H1 (cell line): ENCODE data around the gene RUNX1. TPM values are rescaled to one million over a fixed set of nuclear protein-coding genes. Genes with fewer than 3 reads are reported as not detected.

Source experiments
- CTCF ChIA-PET: fragments of 300-600 bp; sonication (Branson Sonifier 250); formaldehyde crosslinking; loops from one replicate; lab custom pipeline; 2021; ENCODE audit not compliant: partially characterized antibody; lab: Charles Lee
- POLR2A ChIA-PET: fragments of 300-600 bp; sonication (Branson Sonifier 250); formaldehyde crosslinking; loops from one replicate; lab custom pipeline; 2021; ENCODE audit warnings: inconsistent platforms; ENCODE audit not compliant: partially characterized antibody; lab: Charles Lee
- DNase-seq, 2 experiments: peaks; one replicate each; pipeline versions ENCODE4 v3.0.0 to v3.0.0-alpha.2; 2010 to 2022; ENCODE audit warnings: low spot score in 2 of 2, low read depth in 1 of 2, mixed read lengths in 1 of 2
- FAIRE-seq: peaks from 2 replicates; lab custom pipeline; 2011; peaks lifted over from hg19 to GRCh38; lab: Jason Lieb, UNC
- H2AFZ ChIP-seq: 2 replicates; pipeline ENCODE4 v1.8.1; 2012; ENCODE audit warnings: low read length, inconsistent platforms
- H2AK5ac ChIP-seq: 2 replicates; pipeline ENCODE4 v1.6.1; 2013; ENCODE audit warnings: low read depth, low read length
- H2BK120ac ChIP-seq: replicated peaks from 2 replicates; pipeline ENCODE3; 2013; ENCODE audit warnings: low read depth, low read length, inconsistent platforms
- H2BK12ac ChIP-seq: 2 replicates; pipeline ENCODE4 v1.6.1; 2013; ENCODE audit warnings: low read depth, low read length
- H2BK15ac ChIP-seq: 2 replicates; pipeline ENCODE4 v1.6.1; 2013; ENCODE audit warnings: low read length
- H2BK20ac ChIP-seq: 2 replicates; pipeline ENCODE4 v1.6.1; 2013; ENCODE audit warnings: low read length
- H2BK5ac ChIP-seq: 2 replicates; pipeline ENCODE4 v1.6.1; 2013; ENCODE audit warnings: low read depth, low read length
- H3K14ac ChIP-seq: 2 replicates; pipeline ENCODE4 v1.6.1; 2013; ENCODE audit warnings: inconsistent platforms; ENCODE audit not compliant: insufficient read length
- H3K18ac ChIP-seq: 2 replicates; pipeline ENCODE4 v1.6.1; 2013; ENCODE audit warnings: low read length; ENCODE audit errors: extremely low read depth
- H3K23ac ChIP-seq: 2 replicates; pipeline ENCODE4 v1.6.1; 2013; ENCODE audit warnings: inconsistent platforms; ENCODE audit not compliant: insufficient read length
- H3K23me2 ChIP-seq: 2 replicates; pipeline ENCODE4 v1.6.1; 2013; ENCODE audit warnings: low read depth, low read length
- H3K27ac ChIP-seq: 2 replicates; pipeline ENCODE4 v1.6.1; 2011; ENCODE audit warnings: low read depth, low read length, inconsistent platforms
- H3K27me3 ChIP-seq, 4 experiments: replicated peaks in 1 of 4; 1 replicate in 1 of 4; 2 replicates in 3 of 4; pipeline versions ENCODE4 v1.6.1 to v1.8.1; 2011 to 2013; ENCODE audit warnings: low read length in 3 of 4, mild to moderate bottlenecking in 3 of 4, inconsistent platforms in 2 of 4, mixed read lengths in 2 of 4, moderate library complexity in 1 of 4; ENCODE audit not compliant: control insufficient read depth in 3 of 4, insufficient read depth in 3 of 4; ENCODE audit errors: extremely low read depth in 1 of 4
- H3K36me3 ChIP-seq, 4 experiments: 2 replicates each; pipeline versions ENCODE4 v1.6.1 to v1.8.1; 2011 to 2013; ENCODE audit warnings: mild to moderate bottlenecking in 4 of 4, low read length in 3 of 4, moderate library complexity in 2 of 4, control low read depth in 1 of 4, inconsistent platforms in 1 of 4; ENCODE audit not compliant: insufficient read depth in 4 of 4, control insufficient read depth in 2 of 4
- H3K4ac ChIP-seq: replicated peaks from 2 replicates; pipeline ENCODE3; 2013; ENCODE audit warnings: low read length, low read depth, mixed read lengths, inconsistent platforms; ENCODE audit not compliant: insufficient read length
- H3K4me1 ChIP-seq, 4 experiments: replicated peaks in 1 of 4; 1 replicate in 1 of 4; 2 replicates in 3 of 4; pipeline versions ENCODE4 v1.6.1 to v1.8.1; 2011 to 2013; ENCODE audit warnings: low read length in 3 of 4, inconsistent platforms in 2 of 4, mixed read lengths in 1 of 4; ENCODE audit not compliant: insufficient read depth in 4 of 4, control insufficient read depth in 3 of 4
- H3K4me2 ChIP-seq, 2 experiments: 2 replicates each; pipeline versions ENCODE4 v1.6.1 to v1.8.1; 2011 to 2013; ENCODE audit warnings: low read depth in 2 of 2, low read length in 2 of 2, control low read depth in 1 of 2, inconsistent platforms in 1 of 2, mild to moderate bottlenecking in 1 of 2; ENCODE audit not compliant: insufficient read depth in 1 of 2
- H3K4me3 ChIP-seq, 4 experiments: fragments of 200-600, 300-600 bp in 1 of 4; sonication (generic), shearing (Covaris generic), sonication (Bioruptor Twin) in 1 of 4; 2 replicates each; pipeline versions ENCODE4 v1.5.1 to v1.8.1; 2011 to 2016; ENCODE audit warnings: low read length in 4 of 4, low read depth in 3 of 4, control low read depth in 2 of 4, inconsistent platforms in 2 of 4, mild to moderate bottlenecking in 2 of 4, mixed read lengths in 1 of 4, moderate library complexity in 1 of 4; ENCODE audit not compliant: insufficient read depth in 2 of 4; ENCODE audit errors: extremely low read depth in 1 of 4
- H3K56ac ChIP-seq: replicated peaks from 2 replicates; pipeline ENCODE3; 2013; ENCODE audit warnings: low read depth, mild to moderate bottlenecking, mixed read lengths, low read length, inconsistent platforms; ENCODE audit not compliant: insufficient read length
- H3K79me1 ChIP-seq: 2 replicates; pipeline ENCODE4 v1.6.1; 2013; ENCODE audit warnings: low read depth, low read length, control low read depth
- H3K79me2 ChIP-seq, 2 experiments: 2 replicates each; pipeline versions ENCODE4 v1.6.1 to v1.8.1; 2012 to 2013; ENCODE audit warnings: low read length in 2 of 2, mild to moderate bottlenecking in 2 of 2, inconsistent platforms in 1 of 2; ENCODE audit not compliant: insufficient read depth in 2 of 2, control insufficient read depth in 1 of 2
- H3K9ac ChIP-seq, 4 experiments: replicated peaks in 1 of 4; 1 replicate in 1 of 4; 2 replicates in 3 of 4; pipeline versions ENCODE4 v1.6.1 to v1.8.1; 2011 to 2013; ENCODE audit warnings: low read depth in 3 of 4, low read length in 3 of 4, control low read depth in 2 of 4, mild to moderate bottlenecking in 2 of 4, moderate library complexity in 2 of 4, inconsistent platforms in 1 of 4; ENCODE audit errors: extremely low read depth in 1 of 4
- H3K9me3 ChIP-seq, 2 experiments: 2 replicates each; pipeline versions ENCODE4 v1.6.1 to v1.8.1; 2012 to 2013; ENCODE audit warnings: mild to moderate bottlenecking in 2 of 2, moderate library complexity in 2 of 2, control low read depth in 1 of 2, inconsistent platforms in 1 of 2, low read depth in 1 of 2, low read length in 1 of 2, mixed read lengths in 1 of 2; ENCODE audit not compliant: insufficient read depth in 2 of 2
- H4K20me1 ChIP-seq, 2 experiments: replicated peaks in 1 of 2; 2 replicates each; pipeline versions ENCODE3 to v1.8.1; 2011 to 2013; ENCODE audit warnings: inconsistent platforms in 2 of 2, low read length in 2 of 2, mild to moderate bottlenecking in 1 of 2; ENCODE audit not compliant: insufficient read depth in 2 of 2, control insufficient read depth in 1 of 2
- H4K5ac ChIP-seq: 2 replicates; pipeline ENCODE4 v1.6.1; 2013; ENCODE audit warnings: low read length, low read depth, mixed read lengths, inconsistent platforms; ENCODE audit not compliant: insufficient read length
- H4K8ac ChIP-seq: 2 replicates; pipeline ENCODE4 v1.8.0; 2013; ENCODE audit warnings: mild to moderate bottlenecking, moderate library complexity, low read length, inconsistent platforms; ENCODE audit not compliant: insufficient read depth; ENCODE audit errors: extremely low read depth
- H4K91ac ChIP-seq: replicated peaks from 2 replicates; pipeline ENCODE3; 2013; ENCODE audit warnings: low read length, mixed read lengths, inconsistent platforms; ENCODE audit not compliant: insufficient read length
- ASH2L ChIP-seq: fragments of 200-600, 300-600 bp; sonication (generic); IDR thresholded peaks from one replicate; pipeline ENCODE4 v1.7.1; 2017; ENCODE audit warnings: low read length
- CTBP2 ChIP-seq: IDR thresholded peaks from 2 replicates; pipeline ENCODE4 v1.7.0; 2011; ENCODE audit warnings: borderline replicate concordance, mild to moderate bottlenecking, moderate library complexity, mixed read lengths, low read length; ENCODE audit not compliant: insufficient read depth, insufficient read length
- CTCF ChIP-seq, 3 experiments: IDR thresholded peaks; 1 replicate in 2 of 3; 2 replicates in 1 of 3; pipeline versions ENCODE4 v1.5.1 to v1.6.1; 2011; ENCODE audit warnings: low read length in 3 of 3, mild to moderate bottlenecking in 3 of 3, inconsistent platforms in 2 of 3, low read depth in 1 of 3, moderate library complexity in 1 of 3; ENCODE audit not compliant: insufficient read depth in 1 of 3; ENCODE audit errors: control extremely low read depth in 1 of 3
- EZH2 ChIP-seq: fragments of 200-600 bp; sonication (generic); IDR thresholded peaks from 2 replicates; pipeline ENCODE4 v1.7.1; 2012; ENCODE audit warnings: low read depth, mild to moderate bottlenecking, moderate library complexity, low read length, inconsistent platforms; ENCODE audit not compliant: severe bottlenecking
- GABPA ChIP-seq: IDR thresholded peaks from 2 replicates; pipeline ENCODE4 v1.6.1; 2011; ENCODE audit warnings: mild to moderate bottlenecking, low read length, moderate library complexity, borderline replicate concordance; ENCODE audit not compliant: insufficient read depth
- HDAC2 ChIP-seq, 2 experiments: fragments of 300-600 bp in 1 of 2; sonication (generic) in 1 of 2; IDR thresholded peaks; 2 replicates each; pipeline ENCODE4 v1.6.1; 2011 to 2012; ENCODE audit warnings: low read depth in 2 of 2, low read length in 2 of 2, mild to moderate bottlenecking in 2 of 2, moderate library complexity in 2 of 2, borderline replicate concordance in 1 of 2, inconsistent platforms in 1 of 2
- KDM1A ChIP-seq: fragments of 200-600, 300-600 bp; sonication (generic); IDR thresholded peaks from 2 replicates; pipeline ENCODE4 v1.7.1; 2016; ENCODE audit warnings: mild to moderate bottlenecking, low read length, borderline replicate concordance
- RNF2 ChIP-seq: fragments of 200-900, 300-1000 bp; sonication (generic); IDR thresholded peaks from 2 replicates; pipeline ENCODE4 v1.7.1; 2016; ENCODE audit warnings: borderline replicate concordance, low read depth, mild to moderate bottlenecking, antibody characterized with exemption, low read length; ENCODE audit not compliant: poor library complexity, severe bottlenecking; ENCODE audit errors: missing control alignments
- SIX5 ChIP-seq: IDR thresholded peaks from 2 replicates; pipeline ENCODE4 v1.6.1; 2011; ENCODE audit warnings: mild to moderate bottlenecking, low read depth, low read length
- WGBS, 2 experiments: shearing (Covaris generic) in 1 of 2; methylation state at CpG; one replicate each; pipeline versions ENCODE4 v1.1.6 to v1.1.7; 2013 to 2015; ENCODE audit warnings: low lambda C conversion rate in 2 of 2, mixed read lengths in 2 of 2, inconsistent platforms in 1 of 2, low coverage in 1 of 2, missing lambda C conversion rate in 1 of 2; ENCODE audit not compliant: insufficient replicate concordance in 2 of 2, insufficient coverage in 1 of 2, insufficient read length in 1 of 2; ENCODE audit errors: extremely low coverage in 1 of 2, missing lambda C conversion rate in 1 of 2; 5-methylcytosine and 5-hydroxymethylcytosine counted together
- polyA plus RNA-seq, 7 experiments: library from polyadenylated mRNA; depleted of rRNA in 3 of 7; stranded (reverse) in 5 of 7; unstranded in 2 of 7; fragments of >200 nt in 5 of 7; fragments of 200-250 nt in 2 of 7; gene quantifications; 1 replicate in 5 of 7; 2 replicates in 1 of 7; 4 replicates in 1 of 7; pipeline versions ENCODE4 v1.2.1 to v1.2.3, GENCODE V29; 2011 to 2013; ENCODE audit warnings: missing spikeins in 2 of 7, mixed read lengths in 2 of 7
- total RNA-seq: library from RNA; stranded (reverse); fragmentation: NEBNext Ultra II Directional; extraction: Animal tissue kit (Norgen Biotek cat#: 25700); gene quantifications from 2 replicates; pipeline ENCODE4 v1.2.1, GENCODE V29; 2021

The RUNX1 gene
- total and polyA plus RNA-seq, 2 of the 8 experiments (the other 6 are each of a cell fraction or from before 2014, with no cell fraction given) = 0.20 to 0.60 TPM

GRCh38 chr21:34899760-34900159 lies 149.3 kb downstream of the RUNX1 start:
- Histone ChIP-seq H3K23me2 (no peaks in the 10 kb centered on the region; the same call in 1 of the 2 replicates), H3K4me3 (no peak overlapping the region), H2AFZ (no peak overlapping the region), H3K4ac (no peak overlapping the region), H4K20me1 (no peaks in the 10 kb centered on the region), H3K56ac (no peak overlapping the region), H2BK120ac (no peak overlapping the region), H3K23ac (no peak overlapping the region), H2BK15ac (no peak overlapping the region), H3K79me2 (no peaks in the 10 kb centered on the region), H3K9ac (no peak overlapping the region), H2BK5ac (no peak overlapping the region), H3K36me3 (no peaks in the 10 kb centered on the region), H4K91ac (no peak overlapping the region), H2BK12ac (no peak overlapping the region), H3K79me1 (no peaks in the 10 kb centered on the region), H4K5ac (no peak overlapping the region), H3K9me3 (no peaks in the 10 kb centered on the region), H4K8ac (no peak overlapping the region), H3K18ac (no peak overlapping the region), H2BK20ac (no peak overlapping the region), H2AK5ac (no peak overlapping the region), H3K4me1 (no peaks in the 10 kb centered on the region), H3K4me2 (no peak overlapping the region), H3K27ac (no peak overlapping the region), H3K14ac (no peak overlapping the region), H3K27me3 (peaks cover 0 to 3% (median 0%) of the 10 kb centered on the region in 4 experiments; a peak in 1 of 7 replicates)
- DNase-seq (no peak), FAIRE-seq (no peak)
- TF ChIP-seq RNF2 (no peak), SIX5 (no peak), GABPA (no peak), KDM1A (no peak), ASH2L (no peak), EZH2 (no peak), CTBP2 (no peak), CTCF (IDR thresholded peaks at IDR 0.05; ENCODE audit: control extremely low read depth in 1 of 3, insufficient read depth in 1 of 3, low read depth in 1 of 3, low read length in 3 of 3) (no peak), HDAC2 (IDR thresholded peaks at IDR 0.05; ENCODE audit: borderline replicate concordance in 1 of 2, low read depth in 2 of 2, low read length in 2 of 2) (no peak)
- ChIA-PET POLR2A (no interaction called here), CTCF (interaction anchor here (0.9 to 1.5 kb wide), 3 partner anchors 12 to 356 kb away, joined by 3 read pairs; no protein-coding TSS in a partner anchor)
- WGBS, 2 experiments = 93% methylated on average over 1 of the region's 1 CpG; no CpG with 5 or more reads in 1 of the 2 experiments
